GM19463 (cell line): Measurements from ENCODE around the gene FSD1L.

Experiments
- ATAC-seq: cut with Tn5 transposase; IDR thresholded peaks from one replicate; pipeline ENCODE4 v1.9.1; 2021; ENCODE audit warnings: mild to moderate bottlenecking, moderate library complexity; ENCODE audit not compliant: unreplicated experiment

FSD1L gene

GRCh38 chr9:105447814-105448812 lies at the start of gene FSD1L:
FSD1L (plus strand) TSS chr9:105448034; CDS start chr9:105448221, 187 bp downstream.
- peak; percentile 92 for ATAC-seq

GRCh38 chr9:105399117-105399516 lies 48.7 kb upstream of the FSD1L start:
- ATAC-seq, result no peak

GRCh38 chr9:105401651-105402050 lies 46.2 kb upstream of the FSD1L start:
- no peak for ATAC-seq

- ATAC-seq, result no peak
These were observed 44.1 kb upstream of the FSD1L start for GRCh38 chr9:105403552-105404248.

GRCh38 chr9:105405514-105406131 lies 42.2 kb upstream of the FSD1L start:
- peak; percentile 94 for ATAC-seq

GRCh38 chr9:105406369-105406768 lies 41.5 kb upstream of the FSD1L start:
- ATAC-seq, result no peak

GRCh38 chr9:105413525-105413924 lies 34.3 kb upstream of the FSD1L start:
- ATAC-seq, result no peak

GRCh38 chr9:105414947-105415661 lies 32.7 kb upstream of the FSD1L start:
- ATAC-seq, result peak; percentile 50

GRCh38 chr9:105415662-105415980 lies 32.2 kb upstream of the FSD1L start:
- no peak for ATAC-seq

- peak; percentile 76 for ATAC-seq
These were observed 31.0 kb upstream of the FSD1L start for GRCh38 chr9:105416840-105417239.

- ATAC-seq, result no peak
These were observed 29.0 kb upstream of the FSD1L start for GRCh38 chr9:105418588-105419500.

- ATAC-seq, result no peak
These were observed 27.8 kb upstream of the FSD1L start for GRCh38 chr9:105419816-105420597.

GRCh38 chr9:105421154-105421553 lies 26.7 kb upstream of the FSD1L start:
- ATAC-seq, result no peak

GRCh38 chr9:105421864-105422263 lies 26.0 kb upstream of the FSD1L start:
- ATAC-seq, result no peak

GRCh38 chr9:105425816-105426433 lies 21.9 kb upstream of the FSD1L start:
- no peak for ATAC-seq

- ATAC-seq, result no peak
These were observed 21.2 kb upstream of the FSD1L start for GRCh38 chr9:105426657-105427056.

GRCh38 chr9:105431424-105432246 lies 16.2 kb upstream of the FSD1L start:
- ATAC-seq, result no peak
